Thyroid gland (tissue), 4 donors: ENCODE results near the gene KCNQ1.

Experiments used
- CTCF ChIP-seq, 6 experiments: fragments of 200-600 bp in 3 of 6; fragments of 450-650 bp in 3 of 6; sonication (generic) in 3 of 6; IDR thresholded peaks; one replicate each; pipeline ENCODE4 v1.5.1; 2016 to 2019; ENCODE audit warnings: antibody characterized with exemption in 6 of 6, mild to moderate bottlenecking in 2 of 6, inconsistent platforms in 1 of 6, moderate library complexity in 1 of 6
- POLR2A ChIP-seq, 2 donors: fragments of 450-650 bp; IDR thresholded peaks; one replicate each; pipeline ENCODE4 v1.6.1; 2017; ENCODE audit warnings: antibody characterized with exemption in 2 of 2, mild to moderate bottlenecking in 2 of 2, moderate library complexity in 1 of 2

GRCh38 chr11:2581931-2582350 is 137.1 kb downstream of the KCNQ1 start:
- no peak for TF ChIP-seq CTCF (IDR thresholded peaks at IDR 0.05)
- no peak for TF ChIP-seq POLR2A (IDR thresholded peaks at IDR 0.05)
